Bronchial epithelial cell (primary cell): ENCODE measurements around the gene SLC7A10. TPM values are rescaled to one million over a fixed set of nuclear protein-coding genes. Genes with fewer than 3 reads are reported as not detected.

Source experiments
- DNase-seq: peaks from one replicate; pipeline ENCODE4 v3.0.0-alpha.2; 2010; ENCODE audit warnings: low read depth
- FAIRE-seq: peaks from 2 replicates; lab custom pipeline; 2011; peaks lifted over from hg19 to GRCh38; lab: Jason Lieb, UNC
- H3K27me3 ChIP-seq: 2 replicates; pipeline ENCODE4 v1.5.1; 2011; ENCODE audit warnings: low read length; ENCODE audit not compliant: control insufficient read depth, insufficient read depth
- H3K36me3 ChIP-seq: 2 replicates; pipeline ENCODE4 v1.5.1; 2011; ENCODE audit warnings: low read length; ENCODE audit not compliant: control insufficient read depth, insufficient read depth
- H3K4me3 ChIP-seq: 2 replicates; pipeline ENCODE4 v1.5.1; 2011; ENCODE audit warnings: mild to moderate bottlenecking, low read depth, low read length, control low read depth
- CTCF ChIP-seq: IDR thresholded peaks from 2 replicates; pipeline ENCODE4 v1.5.1; 2011; ENCODE audit warnings: mild to moderate bottlenecking, moderate library complexity, low read length, control low read depth, inconsistent platforms; ENCODE audit not compliant: insufficient read depth, severe bottlenecking
- total RNA-seq: library from RNA; depleted of rRNA; stranded (reverse); fragments of >200 nt; gene quantifications from 2 replicates; pipeline ENCODE4 v1.2.1, GENCODE V29; 2014

SLC7A10 gene
- total RNA-seq, 1 donor from 2014 or later = not detected

DNA sequence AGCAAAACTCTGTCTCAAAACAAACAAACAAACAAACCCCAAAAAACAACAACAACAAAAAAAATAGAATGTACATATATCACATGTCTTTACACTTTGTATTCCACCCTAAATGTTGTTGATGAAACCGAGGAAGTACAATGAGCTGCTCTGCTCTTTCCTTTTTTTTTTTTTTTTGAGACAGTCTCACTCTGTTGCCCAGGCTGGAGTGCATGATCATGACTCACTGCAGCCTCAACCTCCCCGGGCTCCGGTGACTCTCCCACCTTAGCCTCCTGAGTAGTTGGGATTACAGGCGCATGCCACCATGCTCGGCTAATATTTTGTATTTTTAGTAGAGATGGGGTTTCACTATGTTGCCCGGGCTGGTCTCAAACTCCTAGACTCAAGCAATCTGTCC is 62.2 kb downstream of the SLC7A10 start:
- FAIRE-seq = no peak
- H3K4me3 ChIP-seq = no peak overlapping the region
- no peaks in the 10 kb centered on the region for H3K36me3 ChIP-seq
- no peaks in the 10 kb centered on the region for H3K27me3 ChIP-seq
- TF ChIP-seq CTCF = no peak
- no peak for DNase-seq

GRCh38 chr19:33161201-33161600 is 64.4 kb downstream of the SLC7A10 start:
- no peak for DNase-seq
- no peak for FAIRE-seq
- H3K4me3 ChIP-seq = no peak overlapping the region
- TF ChIP-seq CTCF = no peak
- H3K36me3 ChIP-seq = no peaks in the 10 kb centered on the region
- H3K27me3 ChIP-seq = no peaks in the 10 kb centered on the region

- FAIRE-seq (no peak), DNase-seq (no peak)
- Histone ChIP-seq H3K27me3 (no peaks in the 10 kb centered on the region), H3K36me3 (no peaks in the 10 kb centered on the region), H3K4me3 (no peak overlapping the region)
- no peak for TF ChIP-seq CTCF
Measured at GRCh38 chr19:33159893-33160292, 65.8 kb downstream of the SLC7A10 start.

GRCh38 chr19:33159149-33159548 is 66.5 kb downstream of the SLC7A10 start:
- Histone ChIP-seq H3K36me3 (no peaks in the 10 kb centered on the region), H3K27me3 (no peaks in the 10 kb centered on the region), H3K4me3 (no peak overlapping the region)
- DNase-seq (no peak), FAIRE-seq (no peak)
- TF ChIP-seq CTCF = no peak

Other genes with a start within 250 kb of the SLC7A10 start
- 16.3 and 22.1 TPM in 2 replicates for gene RHPN2, start 161.0 kb downstream of the SLC7A10 start, total RNA-seq
- 6.3 and 8.2 TPM in 2 replicates for gene GPATCH1, start 144.7 kb downstream of the SLC7A10 start, total RNA-seq
- not detected in 2 replicates for gene WDR88, start 93.7 kb downstream of the SLC7A10 start, total RNA-seq
- gene LRP3, start 31.5 kb downstream of the SLC7A10 start, total RNA-seq = 9.0 and 10.2 TPM in 2 replicates
- 10.8 and 17.4 TPM in 2 replicates for gene CEBPA, start 76.7 kb upstream of the SLC7A10 start, total RNA-seq
- 124 and 128 TPM in 2 replicates for gene CEBPG, start 147.9 kb upstream of the SLC7A10 start, total RNA-seq